ENCODE measurements around the gene RAB3GAP2.

The RAB3GAP2 gene

DNA sequence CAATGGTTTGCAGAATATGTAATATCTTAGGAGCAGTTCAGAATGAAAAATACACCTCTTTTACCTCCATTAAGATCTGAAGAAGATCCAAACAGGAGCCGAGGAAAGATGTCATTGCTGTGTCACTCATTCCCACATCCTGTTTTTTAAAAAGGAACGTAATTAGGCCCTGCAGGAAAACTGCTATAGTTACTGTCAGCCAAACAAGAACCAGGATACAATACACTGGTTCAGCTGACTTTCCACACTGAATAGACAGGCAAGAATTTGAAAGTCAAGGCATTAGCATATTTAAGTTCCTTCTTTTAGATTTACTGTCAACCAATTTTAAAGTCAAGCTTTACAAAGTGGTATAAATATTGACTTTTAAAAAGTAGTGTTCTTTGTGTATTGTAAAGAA lies 114.5 kb downstream of the RAB3GAP2 start:
- H3K27me3 ChIP-seq (ENCODE audit: control insufficient read depth, low read length): no peaks in the 10 kb centered on the region
- H3K27ac ChIP-seq (ENCODE audit: low read depth, low read length): no peak overlapping the region
- no peaks in the 10 kb centered on the region for H3K9me2 ChIP-seq (replicated peaks; ENCODE audit: control insufficient read depth, low read length)
- H3K4me2 ChIP-seq (ENCODE audit: low read length): no peak overlapping the region
- no peaks in the 10 kb centered on the region for H3F3A ChIP-seq (ENCODE audit: control insufficient read depth, insufficient read depth)
- peaks cover 67% of the 10 kb centered on the region for H3K36me3 ChIP-seq (ENCODE audit: control insufficient read depth, low read length)
- H3K79me2 ChIP-seq (ENCODE audit: control insufficient read depth, low read length): no peaks in the 10 kb centered on the region
- no peaks in the 10 kb centered on the region for H3K4me1 ChIP-seq (ENCODE audit: control insufficient read depth, low read length)
- no peaks in the 10 kb centered on the region for H4K20me1 ChIP-seq (ENCODE audit: control insufficient read depth, insufficient read depth, low read depth, low read length)
- TF ChIP-seq, protein P1, sequence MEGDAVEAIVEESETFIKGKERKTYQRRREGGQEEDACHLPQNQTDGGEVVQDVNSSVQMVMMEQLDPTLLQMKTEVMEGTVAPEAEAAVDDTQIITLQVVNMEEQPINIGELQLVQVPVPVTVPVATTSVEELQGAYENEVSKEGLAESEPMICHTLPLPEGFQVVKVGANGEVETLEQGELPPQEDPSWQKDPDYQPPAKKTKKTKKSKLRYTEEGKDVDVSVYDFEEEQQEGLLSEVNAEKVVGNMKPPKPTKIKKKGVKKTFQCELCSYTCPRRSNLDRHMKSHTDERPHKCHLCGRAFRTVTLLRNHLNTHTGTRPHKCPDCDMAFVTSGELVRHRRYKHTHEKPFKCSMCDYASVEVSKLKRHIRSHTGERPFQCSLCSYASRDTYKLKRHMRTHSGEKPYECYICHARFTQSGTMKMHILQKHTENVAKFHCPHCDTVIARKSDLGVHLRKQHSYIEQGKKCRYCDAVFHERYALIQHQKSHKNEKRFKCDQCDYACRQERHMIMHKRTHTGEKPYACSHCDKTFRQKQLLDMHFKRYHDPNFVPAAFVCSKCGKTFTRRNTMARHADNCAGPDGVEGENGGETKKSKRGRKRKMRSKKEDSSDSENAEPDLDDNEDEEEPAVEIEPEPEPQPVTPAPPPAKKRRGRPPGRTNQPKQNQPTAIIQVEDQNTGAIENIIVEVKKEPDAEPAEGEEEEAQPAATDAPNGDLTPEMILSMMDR (IDR thresholded peaks at IDR 0.05; ENCODE audit: low read depth, low read length, poor library complexity, severe bottlenecking): no peak
- TF ChIP-seq EZH2phosphoT487 (IDR thresholded peaks at IDR 0.05; ENCODE audit: borderline replicate concordance, low read length): no peak
- no peaks in the 10 kb centered on the region for H3K9me3 ChIP-seq (ENCODE audit: control insufficient read depth, insufficient read depth, low read length)
- H3K4me3 ChIP-seq (ENCODE audit: low read length): no peak overlapping the region

GRCh38 chr1:220156620-220157146 lies 115.6 kb downstream of the RAB3GAP2 start:
- Histone ChIP-seq H3K9me3 (ENCODE audit: control insufficient read depth, insufficient read depth, low read length) (no peaks in the 10 kb centered on the region), H3K27ac (ENCODE audit: low read depth, low read length) (no peak overlapping the region), H4K20me1 (ENCODE audit: control insufficient read depth, insufficient read depth, low read depth, low read length) (no peaks in the 10 kb centered on the region), H3K36me3 (ENCODE audit: control insufficient read depth, low read length) (peaks cover 69% of the 10 kb centered on the region), H3K79me2 (ENCODE audit: control insufficient read depth, low read length) (no peaks in the 10 kb centered on the region), H3F3A (ENCODE audit: control insufficient read depth, insufficient read depth) (no peaks in the 10 kb centered on the region), H3K4me2 (ENCODE audit: low read length) (no peak overlapping the region), H3K4me3 (ENCODE audit: low read length) (no peak overlapping the region), H3K9me2 (replicated peaks; ENCODE audit: control insufficient read depth, low read length) (no peaks in the 10 kb centered on the region), H3K27me3 (ENCODE audit: control insufficient read depth, low read length) (no peaks in the 10 kb centered on the region), H3K4me1 (ENCODE audit: control insufficient read depth, low read length) (no peaks in the 10 kb centered on the region)
- TF ChIP-seq, protein P1 (IDR thresholded peaks at IDR 0.05; ENCODE audit: low read depth, low read length, poor library complexity, severe bottlenecking): no peak
- TF ChIP-seq EZH2phosphoT487 (IDR thresholded peaks at IDR 0.05; ENCODE audit: borderline replicate concordance, low read length): no peak

GRCh38 chr1:220153147-220153546 lies 119.1 kb downstream of the RAB3GAP2 start:
- Histone ChIP-seq H3F3A (ENCODE audit: control insufficient read depth, insufficient read depth) (peaks cover 9% of the 10 kb centered on the region), H3K36me3 (ENCODE audit: control insufficient read depth, low read length) (peaks cover 79% of the 10 kb centered on the region), H3K79me2 (ENCODE audit: control insufficient read depth, low read length) (no peaks in the 10 kb centered on the region), H3K4me3 (ENCODE audit: low read length) (no peak overlapping the region), H3K27ac (ENCODE audit: low read depth, low read length) (no peak overlapping the region), H3K4me2 (ENCODE audit: low read length) (no peak overlapping the region), H3K27me3 (ENCODE audit: control insufficient read depth, low read length) (no peaks in the 10 kb centered on the region), H3K9me3 (ENCODE audit: control insufficient read depth, insufficient read depth, low read length) (no peaks in the 10 kb centered on the region), H3K9me2 (replicated peaks; ENCODE audit: control insufficient read depth, low read length) (no peaks in the 10 kb centered on the region), H4K20me1 (ENCODE audit: control insufficient read depth, insufficient read depth, low read depth, low read length) (no peaks in the 10 kb centered on the region), H3K4me1 (ENCODE audit: control insufficient read depth, low read length) (peaks cover 22% of the 10 kb centered on the region)
- TF ChIP-seq EZH2phosphoT487 (IDR thresholded peaks at IDR 0.05; ENCODE audit: borderline replicate concordance, low read length): no peak
- TF ChIP-seq, protein P1 (IDR thresholded peaks at IDR 0.05; ENCODE audit: low read depth, low read length, poor library complexity, severe bottlenecking): no peak
